GM20431 (cell line): ENCODE results near the gene HINT1.
"Not testable (repeated sequence)": the region's sequence is repeated elsewhere in the genome, so short reads cannot be mapped to it uniquely, and the experiment has no call there.

Source experiments
- in situ Hi-C: fragments of 300-500 bp; cut with MseI, MboI; formaldehyde crosslinking; loops from one replicate; pipeline ENCODE4 v1.15.0; 2020; ENCODE audit warnings: low sequenced_read_pairs; ENCODE audit not compliant: unreplicated experiment

HINT1 gene

GRCh38 chr5:131127244-131127643 lies 37.8 kb downstream of the HINT1 start:
- in situ Hi-C loops, result not testable (repeated sequence)

DNA sequence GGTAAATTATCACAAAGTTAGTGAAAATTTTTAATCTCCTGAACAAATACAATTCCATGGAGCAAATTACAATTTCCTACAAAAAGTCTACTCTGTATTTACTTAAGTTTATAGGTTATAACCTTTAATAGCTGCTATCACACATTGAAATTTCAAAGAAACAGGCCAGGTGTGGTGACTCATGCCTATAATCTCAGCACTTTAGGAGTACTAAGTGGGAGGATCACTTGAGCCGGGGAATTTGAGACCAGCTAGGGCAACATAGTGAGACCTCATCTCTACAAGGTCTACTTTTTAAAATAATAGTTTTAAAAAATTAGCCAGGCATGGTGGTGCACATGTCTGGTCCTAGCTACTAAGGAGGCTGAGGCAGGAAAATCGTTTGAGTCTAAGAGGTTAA lies 50.3 kb downstream of the HINT1 start:
- in situ Hi-C loops, result loop anchor here (25.0 kb wide), 1 partner anchor 227 kb away; no protein-coding TSS in a partner anchor

GRCh38 chr5:131112424-131112823 lies 52.6 kb downstream of the HINT1 start:
- in situ Hi-C loops, result loop anchor here (25.0 kb wide), 1 partner anchor 225 kb away; no protein-coding TSS in a partner anchor

DNA sequence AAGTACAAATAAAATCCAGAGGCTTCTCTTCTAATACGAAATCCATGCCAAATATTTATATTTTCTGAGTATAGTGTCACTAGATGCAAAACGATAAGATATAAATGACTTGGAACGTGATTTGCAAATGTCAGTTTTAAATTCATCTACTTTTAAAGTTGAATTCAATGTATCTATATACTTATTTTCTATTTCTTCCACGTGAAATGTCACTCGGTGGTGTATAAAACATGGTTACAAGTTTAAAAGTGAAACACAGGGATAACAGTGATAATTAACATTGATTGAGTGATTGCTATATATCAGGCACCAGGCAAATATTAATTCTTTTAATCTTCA lies 54.8 kb downstream of the HINT1 start:
- in situ Hi-C loops, result loop anchor here (25.0 kb wide), 1 partner anchor 223 kb away; no protein-coding TSS in a partner anchor

DNA sequence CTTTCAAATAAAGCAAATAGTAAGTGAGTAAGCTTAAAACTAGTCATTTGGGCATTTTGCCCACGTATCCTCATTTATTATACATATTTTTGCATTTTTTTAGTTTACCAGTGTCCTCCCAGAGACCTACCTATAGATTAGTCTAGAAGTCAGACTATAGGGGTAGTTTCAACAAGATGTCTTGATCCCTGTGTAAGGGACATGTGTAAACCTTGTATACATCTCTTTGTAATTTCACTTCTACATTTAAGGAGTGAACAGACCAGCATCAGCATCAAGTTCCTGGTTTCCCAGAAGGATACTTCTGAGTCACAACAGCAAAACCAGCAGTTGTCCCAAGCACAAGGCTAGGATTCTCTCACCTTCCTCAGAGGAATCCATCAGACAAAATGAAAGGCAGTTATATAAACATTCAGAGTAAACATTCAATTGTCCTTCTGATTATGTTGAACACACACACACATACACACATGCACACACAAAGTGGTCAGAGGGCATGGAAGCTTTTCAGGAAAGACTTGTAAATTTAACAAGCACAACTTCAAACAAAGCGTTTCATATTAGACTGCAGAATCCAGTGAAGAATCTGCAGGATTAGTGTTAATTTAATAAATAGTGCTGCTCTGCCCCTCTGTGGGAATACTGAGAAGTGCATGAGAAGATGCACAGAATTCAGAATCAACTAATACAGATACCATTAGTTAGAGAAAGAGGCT lies 55.4 kb downstream of the HINT1 start:
- in situ Hi-C loops, result loop anchor here (25.0 kb wide), 1 partner anchor 222 kb away; no protein-coding TSS in a partner anchor
